GM21360 (cell line): ENCODE results near the gene KIAA0232.
"Not testable (repeated sequence)": the region's sequence is repeated elsewhere in the genome, so short reads cannot be mapped to it uniquely, and the experiment has no call there.

Source experiments
- ATAC-seq: cut with Tn5 transposase; IDR thresholded peaks from one replicate; pipeline ENCODE4 v1.9.1; 2021; ENCODE audit warnings: mild to moderate bottlenecking, moderate library complexity; ENCODE audit not compliant: unreplicated experiment

Gene KIAA0232

GRCh38 chr4:6755088-6755753 is 27.3 kb upstream of the KIAA0232 start:
- no peak for ATAC-seq

GRCh38 chr4:6756345-6756744 is 26.2 kb upstream of the KIAA0232 start:
- ATAC-seq: not testable (repeated sequence)

- no peak for ATAC-seq
These were observed 23.8 kb upstream of the KIAA0232 start for GRCh38 chr4:6758728-6759127.

GRCh38 chr4:6760865-6761264 is 21.7 kb upstream of the KIAA0232 start:
- no peak for ATAC-seq

GRCh38 chr4:6761649-6762615 is 20.6 kb upstream of the KIAA0232 start:
- ATAC-seq: no peak

- no peak for ATAC-seq
These were observed 19.1 kb upstream of the KIAA0232 start for GRCh38 chr4:6763330-6763851.

DNA sequence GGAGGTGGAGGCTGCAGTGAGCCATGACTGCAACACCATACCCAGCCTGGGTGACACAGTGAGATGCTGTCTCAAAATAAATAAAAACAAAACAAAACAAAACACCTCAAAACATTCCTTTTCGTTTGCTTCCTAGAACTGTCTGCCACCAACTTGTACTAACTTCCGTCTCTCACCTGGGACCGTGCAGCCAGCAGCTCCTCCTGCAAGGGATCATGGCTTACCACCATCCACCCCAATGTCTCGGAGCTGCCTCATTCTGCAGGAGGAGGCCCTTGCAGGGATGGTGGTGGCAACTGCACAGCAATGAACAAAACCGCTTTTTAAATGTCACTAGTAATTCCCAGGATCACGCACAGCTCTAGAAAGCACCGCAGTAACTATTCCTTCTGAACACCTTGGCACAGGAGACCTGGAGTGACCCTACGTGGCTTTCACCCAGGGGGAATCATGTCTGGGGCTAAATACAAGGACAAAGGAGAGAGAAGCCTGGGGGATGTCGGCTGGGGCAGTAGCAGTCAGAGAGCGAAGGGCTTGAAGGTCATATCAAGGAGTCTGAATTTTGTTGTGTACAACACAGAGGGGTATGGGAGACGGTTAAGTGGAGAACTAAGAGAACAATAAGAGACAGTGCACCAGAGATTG is 17.4 kb upstream of the KIAA0232 start:
- no peak for ATAC-seq

DNA sequence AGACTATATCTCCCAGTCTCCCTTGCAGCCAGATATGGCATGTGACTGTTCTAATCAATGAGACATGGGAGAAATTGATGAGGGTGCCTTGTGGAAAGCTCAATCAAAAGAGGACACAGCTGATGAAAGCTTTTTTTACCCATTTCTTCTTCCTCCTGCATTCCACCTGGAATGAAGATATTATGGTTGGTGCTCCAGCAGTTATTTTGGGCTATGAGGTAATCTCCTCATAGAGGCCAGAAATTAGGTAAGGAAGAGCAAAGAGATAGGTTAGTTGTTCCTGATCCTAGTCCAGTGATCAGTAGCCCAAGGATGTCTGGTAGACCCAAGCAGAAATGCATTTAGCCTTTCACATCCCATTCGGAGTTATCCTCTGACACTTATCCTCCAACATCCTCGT is 16.8 kb upstream of the KIAA0232 start:
- ATAC-seq: no peak

GRCh38 chr4:6767386-6767747 is 15.2 kb upstream of the KIAA0232 start:
- no peak for ATAC-seq

DNA sequence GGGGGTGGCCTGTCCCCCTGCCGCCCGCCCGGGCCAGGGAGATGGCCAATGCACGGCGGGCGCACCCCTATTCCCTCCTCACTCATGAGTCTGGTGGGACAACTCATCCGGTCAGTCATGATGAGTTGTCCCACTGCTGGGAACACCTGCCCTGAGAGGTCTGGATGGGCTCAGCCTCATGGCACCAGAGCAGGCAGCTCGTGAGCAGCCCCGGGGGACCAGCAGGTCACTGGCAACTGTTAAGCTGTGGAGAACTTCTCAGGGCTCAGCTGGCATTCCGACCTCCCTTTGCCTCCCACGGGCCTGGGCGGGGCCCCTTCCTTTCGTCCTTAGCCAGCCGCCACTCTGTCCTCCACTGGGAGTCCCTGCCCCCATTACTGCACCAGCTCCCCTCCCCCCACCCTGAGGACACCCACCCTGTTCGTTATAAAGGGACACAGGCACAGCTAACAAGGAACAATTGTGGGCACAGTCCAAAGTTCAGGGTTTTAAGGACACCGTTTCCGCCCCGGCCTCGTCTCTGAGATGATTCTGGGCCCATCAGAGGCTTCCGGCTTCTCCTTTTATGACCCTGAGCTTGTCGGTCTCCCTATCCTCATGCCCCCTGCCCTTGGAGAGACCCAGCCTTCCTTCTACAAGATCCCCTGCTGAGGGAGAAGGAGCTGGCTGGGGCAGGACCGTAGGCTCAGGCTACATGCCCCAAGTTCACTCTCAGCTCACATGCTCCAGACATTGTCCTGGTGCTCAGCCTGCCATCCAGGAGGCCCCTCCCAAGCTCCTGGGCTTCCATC is 14.6 kb upstream of the KIAA0232 start:
- no peak for ATAC-seq

DNA sequence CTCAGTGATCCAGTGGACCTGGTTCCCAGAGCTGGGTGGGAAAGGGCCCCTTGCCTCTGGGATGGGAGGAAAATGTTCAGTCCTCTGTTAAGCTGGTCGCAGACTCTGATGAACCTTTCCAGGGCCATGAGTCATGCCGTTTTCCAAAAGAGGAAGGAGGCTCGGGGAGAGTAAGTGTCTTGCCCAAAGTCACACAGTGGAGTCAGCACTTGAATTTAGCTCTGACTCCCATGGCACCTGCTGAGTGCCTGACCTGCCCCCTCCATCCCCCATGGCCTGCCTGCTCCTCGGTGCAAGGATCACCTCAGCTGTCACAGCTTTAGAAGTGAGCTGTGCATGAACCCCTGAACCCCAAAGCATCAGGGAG is 14.0 kb upstream of the KIAA0232 start:
- ATAC-seq: no peak

GRCh38 chr4:6769233-6769988 is 13.1 kb upstream of the KIAA0232 start:
- ATAC-seq: no peak

DNA sequence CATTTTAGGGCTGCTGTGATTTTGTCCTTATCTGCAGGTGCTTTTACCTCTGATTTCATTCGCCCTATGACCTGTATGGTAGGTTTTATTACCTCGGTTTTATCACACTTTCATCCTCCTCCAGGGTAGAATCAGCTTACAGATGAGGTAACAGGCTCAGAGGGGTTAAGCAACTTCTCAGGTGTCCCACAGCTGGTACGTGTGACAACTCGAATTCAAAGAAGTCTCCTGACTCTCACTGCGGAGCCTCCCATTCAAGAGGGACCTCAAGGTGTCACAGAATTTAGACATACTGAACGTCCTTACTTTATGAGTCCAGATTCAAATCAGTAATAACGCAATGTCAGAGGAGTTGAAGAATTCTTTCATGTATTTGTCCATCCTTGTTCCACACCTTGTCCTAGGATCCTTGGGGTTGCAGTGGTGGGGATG is 12.5 kb upstream of the KIAA0232 start:
- ATAC-seq: no peak

GRCh38 chr4:6770581-6771228 is 11.8 kb upstream of the KIAA0232 start:
- no peak for ATAC-seq

GRCh38 chr4:6771229-6771671 is 11.3 kb upstream of the KIAA0232 start:
- ATAC-seq: no peak

GRCh38 chr4:6772223-6772928 is 10.2 kb upstream of the KIAA0232 start:
- no peak for ATAC-seq

- ATAC-seq: no peak
These were observed 9.4 kb upstream of the KIAA0232 start for GRCh38 chr4:6773106-6773505.

GRCh38 chr4:6773616-6774540 is 8.6 kb upstream of the KIAA0232 start:
- no peak for ATAC-seq
